Transverse colon (tissue), 4 donors: ENCODE data around the gene ACAP3. TPM values are rescaled to one million over a fixed set of nuclear protein-coding genes. Genes with fewer than 3 reads are reported as not detected.
A peak's percentile ranks its signal among the peaks of the same experiment; 100 is the strongest.

Source experiments
- DNase-seq: peaks from one replicate; pipeline ENCODE4 v3.0.0-alpha.2; 2019
- H3K27ac ChIP-seq, 4 donors: fragments of 200-600 bp; sonication (generic); 2 replicates each; pipeline ENCODE4 v1.5.1; 2016 to 2018; ENCODE audit warnings: inconsistent platforms in 4 of 4
- H3K27me3 ChIP-seq: fragments of 200-600 bp; sonication (generic); 2 replicates; pipeline ENCODE4 v1.5.1; 2017; ENCODE audit warnings: inconsistent platforms
- H3K36me3 ChIP-seq, 4 donors: fragments of 200-600 bp; sonication (generic); 2 replicates each; pipeline ENCODE4 v1.5.1; 2017 to 2019; ENCODE audit warnings: inconsistent platforms in 4 of 4
- H3K4me1 ChIP-seq, 4 donors: fragments of 200-600 bp; sonication (generic); 2 replicates each; pipeline ENCODE4 v1.5.1; 2017 to 2020; ENCODE audit warnings: inconsistent platforms in 4 of 4
- H3K4me3 ChIP-seq, 4 donors: fragments of 200-600 bp; sonication (generic); 1 replicate in 1 of 4; 2 replicates in 3 of 4; pipeline versions ENCODE4 v1.5.1 to v1.6.1; 2017 to 2019; ENCODE audit warnings: inconsistent platforms in 4 of 4
- H3K9me3 ChIP-seq, 2 donors: fragments of 200-600 bp; sonication (generic); 2 replicates each; pipeline ENCODE4 v1.5.1; 2017 to 2019; ENCODE audit warnings: inconsistent platforms in 2 of 2
- EP300 ChIP-seq: sonication (generic); formaldehyde crosslinking; IDR thresholded peaks from one replicate; pipeline ENCODE4 v1.6.1; 2017; ENCODE audit warnings: antibody characterized with exemption, low read depth
- POLR2A ChIP-seq: fragments of 450-650 bp; IDR thresholded peaks from one replicate; pipeline ENCODE4 v1.6.1; 2016; ENCODE audit warnings: antibody characterized with exemption, mild to moderate bottlenecking, moderate library complexity
- POLR2AphosphoS5 ChIP-seq, 3 donors: sonication (generic); formaldehyde crosslinking; IDR thresholded peaks; one replicate each; pipeline ENCODE4 v1.6.1; 2016; ENCODE audit warnings: antibody characterized with exemption in 3 of 3
- WGBS, 2 donors: methylation state at CpG; one replicate each; pipeline ENCODE4 v1.1.5; 2018; ENCODE audit warnings: low coverage in 1 of 2; 5-methylcytosine and 5-hydroxymethylcytosine counted together
- in situ Hi-C, 4 donors: fragments of 200-750 bp; cut with MboI; loops; one replicate each; pipeline versions ENCODE4 v1.15.0 to v1.15.1; 2017; ENCODE audit warnings: low sequenced_read_pairs in 3 of 4, low pct_ligation_motif_present in 1 of 4, low pct_unique_long_range_greater_than_20kb in 1 of 4
- intact Hi-C: fragments of 100-400 bp; cut with DNase I; formaldehyde crosslinking; loops from one replicate; pipeline ENCODE4 v1.15.1; 2023; ENCODE audit warnings: low total_unique reads
- total RNA-seq, 4 donors: library from RNA; depleted of rRNA; stranded (reverse); fragments of >200 nt; gene quantifications; one replicate each; pipeline ENCODE4 v1.1.0, GENCODE V29; 2016
- TF ChIP-seq, protein P1 (sequence below), 5 experiments: fragments of 200-600 bp in 3 of 5; fragments of 450-650 bp in 2 of 5; sonication (generic) in 3 of 5; IDR thresholded peaks; 1 replicate in 2 of 5; 2 replicates in 3 of 5; pipeline ENCODE4 v1.5.1; 2016 to 2017; ENCODE audit warnings: antibody characterized with exemption in 5 of 5, inconsistent platforms in 3 of 5, mild to moderate bottlenecking in 2 of 5, moderate library complexity in 1 of 5

Gene ACAP3
- total RNA-seq, 4 donors from 2014 or later, result 52.4 to 190 (median 99.5) TPM

DNA sequence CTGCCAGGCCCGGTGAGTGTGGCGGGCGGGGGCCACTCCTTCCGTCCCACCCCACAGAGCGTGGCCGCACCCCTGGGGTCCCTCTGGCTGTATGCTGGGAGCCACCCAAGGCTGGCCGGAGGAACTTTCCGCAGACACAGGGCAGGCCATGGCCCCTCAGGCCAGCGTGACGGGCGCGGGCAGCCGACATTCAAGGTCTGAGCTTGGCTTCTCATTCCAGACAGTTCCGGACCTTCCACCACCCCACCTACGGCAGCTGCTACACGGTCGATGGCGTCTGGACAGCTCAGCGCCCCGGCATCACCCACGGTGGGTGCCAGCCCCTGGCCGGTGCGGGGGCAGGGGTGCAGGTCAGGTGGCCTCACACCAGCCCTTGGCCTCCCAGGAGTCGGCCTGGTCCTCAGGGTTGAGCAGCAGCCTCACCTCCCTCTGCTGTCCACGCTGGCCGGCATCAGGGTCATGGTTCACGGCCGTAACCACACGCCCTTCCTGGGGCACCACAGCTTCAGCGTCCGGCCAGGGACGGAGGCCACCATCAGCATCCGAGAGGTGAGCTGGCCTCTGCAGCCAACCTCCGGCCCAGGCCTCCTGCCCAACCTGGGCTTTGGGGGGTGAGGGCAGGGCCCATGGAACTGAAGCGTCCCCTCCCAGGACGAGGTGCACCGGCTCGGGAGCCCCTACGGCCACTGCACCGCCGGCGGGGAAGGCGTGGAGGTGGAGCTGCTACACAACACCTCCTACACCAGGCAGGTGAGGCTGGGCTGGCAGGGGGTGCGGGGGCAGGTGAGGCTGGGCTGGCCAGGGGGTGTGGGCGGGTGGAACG lies 20.2 kb downstream of the ACAP3 start:
- Histone ChIP-seq H3K27ac (no peak overlapping the region), H3K4me1 (peaks cover 0 to 18% (median 15%) of the 10 kb centered on the region in 4 donors), H3K36me3 (no peaks in the 10 kb centered on the region), H3K27me3 (peaks cover 33% of the 10 kb centered on the region), H3K4me3 (no peak overlapping the region), H3K9me3 (no peaks in the 10 kb centered on the region)
- TF ChIP-seq POLR2A (no peak), EP300 (no peak), POLR2AphosphoS5 (IDR thresholded peaks at IDR 0.05) (no peak)
- TF ChIP-seq, protein P1, sequence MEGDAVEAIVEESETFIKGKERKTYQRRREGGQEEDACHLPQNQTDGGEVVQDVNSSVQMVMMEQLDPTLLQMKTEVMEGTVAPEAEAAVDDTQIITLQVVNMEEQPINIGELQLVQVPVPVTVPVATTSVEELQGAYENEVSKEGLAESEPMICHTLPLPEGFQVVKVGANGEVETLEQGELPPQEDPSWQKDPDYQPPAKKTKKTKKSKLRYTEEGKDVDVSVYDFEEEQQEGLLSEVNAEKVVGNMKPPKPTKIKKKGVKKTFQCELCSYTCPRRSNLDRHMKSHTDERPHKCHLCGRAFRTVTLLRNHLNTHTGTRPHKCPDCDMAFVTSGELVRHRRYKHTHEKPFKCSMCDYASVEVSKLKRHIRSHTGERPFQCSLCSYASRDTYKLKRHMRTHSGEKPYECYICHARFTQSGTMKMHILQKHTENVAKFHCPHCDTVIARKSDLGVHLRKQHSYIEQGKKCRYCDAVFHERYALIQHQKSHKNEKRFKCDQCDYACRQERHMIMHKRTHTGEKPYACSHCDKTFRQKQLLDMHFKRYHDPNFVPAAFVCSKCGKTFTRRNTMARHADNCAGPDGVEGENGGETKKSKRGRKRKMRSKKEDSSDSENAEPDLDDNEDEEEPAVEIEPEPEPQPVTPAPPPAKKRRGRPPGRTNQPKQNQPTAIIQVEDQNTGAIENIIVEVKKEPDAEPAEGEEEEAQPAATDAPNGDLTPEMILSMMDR (IDR thresholded peaks at IDR 0.05), result no peak
- in situ Hi-C loops, result no loop called here
- intact Hi-C loops, result no loop called here
- no peak for DNase-seq
- 83% methylated on average over 31 of the region's 46 CpGs; no CpG with 5 or more reads in 1 of the 2 donors for WGBS, 2 donors

DNA sequence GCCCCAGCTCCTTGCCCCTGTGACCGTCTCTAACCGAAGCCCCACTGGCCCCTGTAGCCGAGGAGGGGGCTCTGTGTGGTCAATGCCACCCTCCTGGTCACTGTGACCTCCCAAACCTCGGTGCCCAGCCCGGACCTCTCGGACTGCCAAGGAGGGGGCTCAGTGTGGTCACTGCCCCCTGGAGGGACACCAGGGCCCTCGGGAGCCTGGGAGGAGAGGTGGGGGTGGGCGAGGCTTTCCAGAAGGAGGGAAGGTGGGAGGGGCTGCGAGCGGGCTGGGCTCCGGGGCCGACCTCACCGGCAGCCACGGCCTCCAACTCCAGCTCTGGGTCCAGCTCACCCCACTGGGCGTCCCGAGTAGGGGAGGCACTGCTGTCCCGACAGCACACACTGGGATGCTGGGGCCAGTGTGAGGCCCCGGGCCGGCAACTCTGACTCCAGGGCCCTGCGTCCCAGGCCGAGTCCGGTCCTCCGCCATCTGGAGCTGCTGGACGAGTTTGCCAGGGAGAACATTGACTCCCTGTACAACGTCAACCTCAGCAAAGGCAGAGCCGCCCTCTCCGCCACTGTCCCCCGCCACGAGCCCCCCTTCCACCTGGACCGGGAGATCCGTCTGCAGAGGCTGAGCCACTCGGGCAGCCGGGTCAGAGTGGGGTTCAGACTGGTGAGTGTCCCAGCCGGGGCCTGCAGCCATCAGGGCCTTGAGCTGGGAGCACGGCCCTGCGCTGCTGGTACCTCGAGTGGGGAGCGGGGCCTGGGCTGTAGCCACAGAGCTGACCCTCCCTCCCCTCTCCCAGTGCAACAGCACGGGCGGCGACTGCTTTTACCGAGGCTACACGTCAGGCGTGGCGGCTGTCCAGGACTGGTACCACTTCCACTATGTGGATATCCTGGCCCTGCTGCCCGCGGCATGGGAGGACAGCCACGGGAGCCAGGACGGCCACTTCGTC lies 21.1 kb downstream of the ACAP3 start:
- Histone ChIP-seq H3K9me3 (no peaks in the 10 kb centered on the region), H3K4me1 (peaks cover 5 to 26% (median 19%) of the 10 kb centered on the region in 4 donors), H3K4me3 (no peak overlapping the region), H3K27me3 (peaks cover 33% of the 10 kb centered on the region), H3K36me3 (no peaks in the 10 kb centered on the region), H3K27ac (no peak overlapping the region)
- in situ Hi-C loops (no loop called here), intact Hi-C loops (no loop called here)
- 54% methylated on average over 25 of the region's 50 CpGs; no CpG with 5 or more reads in 1 of the 2 donors for WGBS, 2 donors
- DNase-seq, result no peak
- TF ChIP-seq, protein P1 (IDR thresholded peaks at IDR 0.05), result no peak
- TF ChIP-seq POLR2A (no peak), POLR2AphosphoS5 (IDR thresholded peaks at IDR 0.05) (no peak), EP300 (no peak)

DNA sequence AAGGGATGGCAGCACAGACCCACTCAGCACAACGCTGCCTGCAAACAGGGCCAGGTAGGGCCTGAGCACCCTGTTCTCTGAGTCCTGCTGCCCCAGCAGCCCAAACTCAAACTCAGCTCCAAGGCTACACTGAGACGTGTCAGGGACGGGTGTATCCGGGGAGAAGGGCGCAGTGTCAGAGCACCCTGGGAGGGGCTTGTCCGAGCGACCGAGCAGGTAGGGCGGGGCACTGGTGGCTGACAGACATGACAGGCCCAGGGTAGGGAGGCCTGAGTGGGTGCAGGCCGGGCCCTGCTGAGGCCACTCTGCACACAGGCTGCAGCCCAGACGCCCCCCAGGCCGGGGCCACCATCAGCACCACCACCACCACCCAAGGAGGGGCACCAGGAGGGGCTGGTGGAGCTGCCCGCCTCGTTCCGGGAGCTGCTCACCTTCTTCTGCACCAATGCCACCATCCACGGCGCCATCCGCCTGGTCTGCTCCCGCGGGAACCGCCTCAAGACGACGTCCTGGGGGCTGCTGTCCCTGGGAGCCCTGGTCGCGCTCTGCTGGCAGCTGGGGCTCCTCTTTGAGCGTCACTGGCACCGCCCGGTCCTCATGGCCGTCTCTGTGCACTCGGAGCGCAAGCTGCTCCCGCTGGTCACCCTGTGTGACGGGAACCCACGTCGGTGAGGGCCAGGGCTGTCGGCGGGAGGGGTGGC lies 22.0 kb downstream of the ACAP3 start:
- Histone ChIP-seq H3K4me3 (no peak overlapping the region), H3K27me3 (peaks cover 33% of the 10 kb centered on the region), H3K36me3 (no peaks in the 10 kb centered on the region), H3K27ac (no peak overlapping the region), H3K4me1 (peaks cover 8 to 24% (median 13%) of the 10 kb centered on the region in 4 donors), H3K9me3 (no peaks in the 10 kb centered on the region)
- DNase-seq, result peak; percentile 46
- in situ Hi-C loops (no loop called here), intact Hi-C loops (no loop called here)
- 40% methylated on average over 31 of the region's 37 CpGs; no CpG with 5 or more reads in 1 of the 2 donors for WGBS, 2 donors
- no peak for TF ChIP-seq POLR2AphosphoS5 (IDR thresholded peaks at IDR 0.05)
- TF ChIP-seq EP300, result no peak
- TF ChIP-seq, protein P1 (IDR thresholded peaks at IDR 0.05), result no peak
- no peak for TF ChIP-seq POLR2A
